Measurements from ENCODE around the gene TRAF4. TPM values are rescaled to one million over a fixed set of nuclear protein-coding genes. Genes with fewer than 3 reads are reported as not detected.

The TRAF4 gene
- total RNA-seq, 1 experiment from 2014 or later: 268 TPM

- TF ChIP-seq ZNF281 (CRISPR knock-in tag; IDR thresholded peaks at IDR 0.05) (0 out of 2 replicates have a peak, but pooled peaks have one; percentile 22), E2F1 (CRISPR knock-in tag; IDR thresholded peaks at IDR 0.05) (no peak), ZNF121 (CRISPR knock-in tag; IDR thresholded peaks at IDR 0.05) (no peak), PREB (CRISPR knock-in tag; IDR thresholded peaks at IDR 0.05; ENCODE audit: borderline replicate concordance) (no peak), GABPB1 (CRISPR knock-in tag; IDR thresholded peaks at IDR 0.05) (peak; percentile 47; the same call in 1 of the 2 replicates), NR3C1 (CRISPR knock-in tag; conservative IDR thresholded peaks at IDR 0.05; ENCODE audit: low read depth) (no peak), IRF1 (CRISPR knock-in tag; IDR thresholded peaks at IDR 0.05) (0 out of 2 replicates have a peak, but pooled peaks have one; percentile 53), ZNF416 (CRISPR knock-in tag; IDR thresholded peaks at IDR 0.05) (peak; percentile 70), ZNF232 (CRISPR knock-in tag; IDR thresholded peaks at IDR 0.05) (no peak), KAT7 (CRISPR knock-in tag; IDR thresholded peaks at IDR 0.05; ENCODE audit: borderline replicate concordance) (peak; percentile 48; the same call in 1 of the 2 replicates), ZNF138 (CRISPR knock-in tag; conservative IDR thresholded peaks at IDR 0.05) (no peak), ZNF263 (CRISPR knock-in tag; IDR thresholded peaks at IDR 0.05; ENCODE audit: low read depth) (no peak; the same call in 1 of the 2 replicates)
Observed at GRCh38 chr17:28744972-28745785, 1.4 kb downstream of the TRAF4 start (continued).

GRCh38 chr17:28745786-28746411 lies 2.1 kb downstream of the TRAF4 start:
- POLR2A ChIA-PET: interaction anchor here (0.6 to 13.5 kb wide), 10 partner anchors 11 to 206 kb away, joined by 3 to 310 read pairs (median 6); partner anchors contain the start of genes ERAL1, NEK8, PHF12 and PROCA1
- TF ChIP-seq JUN (CRISPR knock-in tag; IDR thresholded peaks at IDR 0.05) (no peak), ZNF671 (CRISPR knock-in tag; IDR thresholded peaks at IDR 0.05) (0 out of 2 replicates have a peak, but pooled peaks have one; percentile 6), PRDM15 (CRISPR knock-in tag; IDR thresholded peaks at IDR 0.05) (no peak)
- no peaks in the 10 kb centered on the region for H3K27me3 Mint-ChIP-seq (ENCODE audit: low read depth)
- H3K9me3 Mint-ChIP-seq: no peaks in the 10 kb centered on the region
- peak overlapping the region; percentile 88 for H3K4me3 Mint-ChIP-seq
- H3K36me3 Mint-ChIP-seq: peaks cover 39% of the 10 kb centered on the region
- ATAC-seq: peak; percentile 1
- H3K27ac Mint-ChIP-seq: peak overlapping the region; percentile 96
- DNase-seq (ENCODE audit: low spot score): peak; percentile 59
- peaks cover 56% of the 10 kb centered on the region for H3K4me1 Mint-ChIP-seq
- CTCF ChIA-PET: interaction anchor here (0.7 to 13.9 kb wide), 6 partner anchors 15 to 204 kb away, joined by 4 to 541 read pairs (median 12); partner anchors contain the start of genes NEK8, PROCA1 and TLCD1

All from WTC11 (cell line).